GM19397 (cell line): Measurements from ENCODE around the gene ACAD9.
"Not testable (repeated sequence)": the region's sequence is repeated elsewhere in the genome, so short reads cannot be mapped to it uniquely, and the experiment has no call there.

ENCODE experiments used
- ATAC-seq: cut with Tn5 transposase; IDR thresholded peaks from one replicate; pipeline ENCODE4 v1.9.1; 2021; ENCODE audit warnings: mild to moderate bottlenecking, moderate library complexity; ENCODE audit not compliant: unreplicated experiment

ACAD9 gene

DNA sequence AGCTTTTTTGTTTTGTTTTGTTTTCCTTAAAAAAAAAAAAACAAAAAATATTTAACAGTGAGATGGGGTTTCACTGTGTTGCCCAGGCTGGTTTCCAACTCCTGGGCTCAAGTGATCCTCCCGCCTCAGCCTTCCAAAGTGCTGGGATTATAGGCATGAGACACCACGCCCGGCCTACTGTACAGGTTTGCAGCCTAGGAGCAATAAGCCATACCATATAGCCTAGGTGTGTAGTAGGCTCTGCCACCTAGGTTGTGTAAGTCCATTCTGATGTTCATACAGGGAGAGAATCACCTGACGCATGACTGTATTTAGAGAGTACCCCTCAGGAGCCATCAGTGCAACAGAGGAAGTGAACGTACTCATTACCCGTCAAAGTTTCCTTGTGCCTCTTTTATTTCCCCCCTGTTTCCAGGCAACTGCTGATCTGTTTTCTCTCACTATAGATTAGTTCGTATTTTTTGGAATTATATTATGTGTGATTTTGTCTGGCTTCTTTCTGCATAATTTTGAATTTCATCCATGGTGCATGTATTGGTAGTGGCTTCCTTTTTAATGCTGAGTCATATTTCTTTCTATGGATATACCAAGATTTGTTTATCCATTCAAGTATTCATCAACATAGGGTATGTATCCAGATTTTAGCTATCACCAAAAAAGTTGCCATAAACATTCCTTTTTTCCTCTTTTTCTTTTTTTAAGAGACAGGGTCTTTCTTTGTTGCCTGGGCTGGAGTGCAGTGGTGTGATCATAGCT lies 9.9 kb downstream of the ACAD9 start:
- no peak for ATAC-seq

DNA sequence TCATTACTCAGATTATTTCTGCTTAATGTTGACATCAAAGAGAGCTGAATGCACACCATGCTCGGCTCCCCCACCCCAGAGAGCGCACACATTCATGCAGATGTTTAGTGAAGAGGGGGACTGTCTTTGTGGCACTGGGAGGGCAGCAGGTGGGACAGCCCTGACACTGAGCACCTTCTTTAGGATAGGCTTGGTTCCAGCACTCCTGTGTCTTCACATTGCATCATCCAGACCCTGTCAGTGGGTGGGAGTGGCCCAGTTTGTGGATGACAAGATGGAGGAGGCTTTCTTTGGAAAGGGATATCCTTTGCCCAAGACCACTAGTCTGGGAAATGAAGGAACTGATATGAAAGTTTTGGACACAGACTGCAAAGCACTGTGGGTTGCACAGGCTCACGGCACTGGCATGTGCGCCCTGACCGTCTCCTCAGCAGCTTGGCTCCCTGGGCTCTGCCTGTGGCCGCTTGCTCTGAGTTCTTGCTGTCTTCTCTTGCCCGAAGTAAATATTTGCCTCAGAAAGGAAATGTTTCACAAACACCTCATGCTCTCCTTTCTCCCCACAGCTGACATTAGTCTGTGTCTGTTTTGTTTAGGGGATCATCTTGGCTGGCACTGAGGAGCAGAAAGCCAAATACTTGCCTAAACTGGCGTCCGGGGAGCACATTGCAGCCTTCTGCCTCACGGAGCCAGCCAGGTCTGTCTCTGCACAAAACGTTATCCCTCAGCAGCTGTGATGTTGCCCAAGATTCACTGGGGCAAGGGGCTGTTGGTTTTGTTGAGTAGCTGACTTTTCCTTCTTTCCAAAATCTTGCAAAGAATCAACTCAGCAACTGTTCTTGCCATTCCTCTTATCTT lies 16.6 kb downstream of the ACAD9 start:
- no peak for ATAC-seq

DNA sequence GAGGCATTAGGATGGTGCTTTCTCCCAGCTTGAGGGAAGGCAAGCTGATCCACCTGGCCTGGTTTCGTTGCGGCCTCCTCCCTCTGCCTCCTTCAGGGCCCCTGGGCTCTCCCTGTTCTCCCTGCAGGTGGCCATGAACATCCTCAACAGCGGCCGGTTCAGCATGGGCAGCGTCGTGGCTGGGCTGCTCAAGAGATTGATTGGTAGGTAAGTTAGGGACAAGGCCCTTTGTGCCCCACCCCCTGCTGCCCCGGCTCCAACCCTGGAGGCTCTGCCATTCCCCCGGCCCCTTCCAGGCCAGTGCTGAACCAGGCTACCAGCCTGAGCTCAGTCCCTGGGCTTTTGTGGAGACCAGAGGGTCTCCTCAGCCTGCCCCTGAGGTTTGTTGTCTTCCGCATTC lies 23.0 kb downstream of the ACAD9 start:
- no peak for ATAC-seq

DNA sequence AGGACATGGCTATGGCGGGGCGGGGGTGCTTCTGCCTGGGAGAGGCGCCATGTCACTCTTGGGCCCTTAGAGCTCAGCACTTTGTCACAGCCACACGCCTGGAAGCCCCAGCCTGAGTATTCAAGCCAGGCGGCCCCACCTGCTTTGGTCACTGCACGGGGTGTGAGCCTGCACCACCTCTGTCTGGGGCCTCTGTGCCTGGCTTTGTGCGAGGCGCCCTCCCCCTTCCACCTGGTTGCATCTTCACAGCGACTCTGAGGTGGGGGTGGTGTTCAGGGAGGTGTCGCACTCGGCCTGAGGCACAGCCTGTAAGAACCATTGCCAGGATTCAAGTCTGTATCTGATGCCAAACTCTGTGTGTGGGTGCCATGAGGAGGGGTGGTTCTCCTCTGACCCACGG lies 24.1 kb downstream of the ACAD9 start:
- ATAC-seq = no peak

DNA sequence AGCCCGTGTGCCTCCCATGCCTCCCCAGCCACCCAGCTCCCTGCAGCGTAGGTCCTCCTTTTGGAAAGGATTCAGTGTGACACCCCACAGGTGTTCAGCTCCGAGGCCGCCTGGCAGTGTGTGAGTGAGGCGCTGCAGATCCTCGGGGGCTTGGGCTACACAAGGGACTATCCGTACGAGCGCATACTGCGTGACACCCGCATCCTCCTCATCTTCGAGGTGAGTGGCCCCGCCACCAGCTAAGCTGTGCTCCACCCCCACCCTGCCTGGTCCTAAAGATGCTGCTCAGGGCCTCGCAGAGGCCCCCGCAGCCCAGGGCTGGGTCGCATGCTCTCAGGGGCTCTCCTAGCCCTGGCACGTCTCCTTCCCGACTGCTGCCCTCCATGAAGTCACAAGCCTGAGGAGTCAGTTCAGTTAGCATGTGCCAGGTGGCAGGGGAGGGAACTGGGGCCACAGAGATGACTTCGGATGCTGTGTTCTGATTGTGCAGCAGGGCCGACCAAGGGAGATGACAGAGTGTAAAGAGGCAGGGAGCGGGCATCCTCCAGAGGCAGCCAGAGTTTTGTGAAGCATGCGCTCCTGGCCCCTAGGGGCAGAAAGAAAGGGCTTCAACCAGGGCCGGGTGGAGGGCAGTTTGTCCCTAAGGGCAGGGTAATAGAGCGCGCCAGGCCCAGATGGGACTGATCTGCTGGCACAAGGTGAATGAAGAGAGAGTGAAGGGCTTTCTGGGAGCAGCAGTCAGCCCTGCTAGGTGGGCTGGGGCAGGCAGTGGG lies 26.8 kb downstream of the ACAD9 start:
- no peak for ATAC-seq

DNA sequence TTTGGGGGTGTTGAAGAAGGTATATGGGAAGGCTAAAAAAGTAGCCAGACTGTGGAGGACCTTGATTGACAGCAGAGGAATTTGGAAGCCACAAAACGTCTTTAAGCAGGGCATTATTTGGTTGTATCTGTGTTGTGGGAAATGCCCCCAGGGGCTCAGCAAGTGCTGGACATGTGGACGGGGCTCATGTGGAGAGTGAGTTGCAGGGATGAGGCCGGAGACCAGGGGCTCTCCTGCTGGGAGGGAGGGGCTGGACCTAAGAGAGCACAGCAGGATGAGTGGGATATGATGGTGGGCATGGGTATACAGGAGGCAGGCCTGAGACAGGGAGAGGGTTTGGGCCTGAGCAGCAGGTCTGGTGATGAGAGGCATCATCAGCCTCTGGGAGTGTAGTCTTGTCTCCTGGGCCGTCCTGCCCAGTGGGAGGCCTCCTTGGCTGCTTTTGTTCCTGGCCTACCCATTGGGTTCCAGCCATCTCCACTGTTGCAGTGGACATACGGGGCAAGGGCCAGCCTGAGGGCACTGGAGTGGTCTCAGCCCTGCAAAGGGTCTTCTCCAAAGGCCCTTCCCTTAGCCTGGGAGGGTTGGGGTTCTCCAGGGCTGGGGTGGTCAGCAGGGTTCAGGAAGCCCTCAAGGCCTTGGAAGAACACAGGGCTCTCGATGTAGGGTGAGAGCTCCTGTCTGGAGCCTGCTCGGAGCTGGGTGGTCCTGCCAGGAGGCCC lies 27.5 kb downstream of the ACAD9 start:
- ATAC-seq = no peak

DNA sequence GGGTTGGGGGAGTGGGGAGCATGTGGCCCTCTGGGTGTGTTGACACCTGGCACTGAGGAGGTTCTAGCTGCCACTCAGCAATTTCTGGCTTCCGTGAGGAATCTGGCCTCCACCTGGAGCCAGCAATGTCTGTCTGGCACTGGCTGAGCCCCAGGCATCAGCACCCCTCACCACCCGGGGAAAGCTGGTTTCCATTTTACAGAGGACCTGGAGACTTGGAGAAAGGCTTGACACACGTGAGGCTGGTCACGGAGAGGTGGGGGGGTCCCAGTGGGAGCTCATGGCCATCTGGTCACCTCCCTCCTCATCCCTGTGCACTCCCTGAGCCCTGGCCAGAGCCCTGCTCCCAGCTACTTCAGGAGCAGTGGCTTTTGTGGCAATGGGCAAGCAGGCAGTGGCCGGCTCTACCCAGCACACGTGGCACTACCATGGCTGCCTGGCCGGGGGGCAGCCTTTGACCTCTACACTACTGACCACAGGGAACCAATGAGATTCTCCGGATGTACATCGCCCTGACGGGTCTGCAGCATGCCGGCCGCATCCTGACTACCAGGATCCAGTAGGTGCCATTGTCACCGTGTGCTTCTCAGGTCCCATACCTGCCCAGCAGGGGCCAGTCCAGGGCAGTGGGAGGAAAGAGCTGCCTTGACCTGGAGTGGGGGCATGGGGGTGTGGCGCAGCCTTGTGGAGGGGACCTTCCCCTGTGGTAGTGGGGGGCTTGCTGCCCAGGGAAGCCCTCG lies 28.5 kb downstream of the ACAD9 start:
- ATAC-seq = no peak

DNA sequence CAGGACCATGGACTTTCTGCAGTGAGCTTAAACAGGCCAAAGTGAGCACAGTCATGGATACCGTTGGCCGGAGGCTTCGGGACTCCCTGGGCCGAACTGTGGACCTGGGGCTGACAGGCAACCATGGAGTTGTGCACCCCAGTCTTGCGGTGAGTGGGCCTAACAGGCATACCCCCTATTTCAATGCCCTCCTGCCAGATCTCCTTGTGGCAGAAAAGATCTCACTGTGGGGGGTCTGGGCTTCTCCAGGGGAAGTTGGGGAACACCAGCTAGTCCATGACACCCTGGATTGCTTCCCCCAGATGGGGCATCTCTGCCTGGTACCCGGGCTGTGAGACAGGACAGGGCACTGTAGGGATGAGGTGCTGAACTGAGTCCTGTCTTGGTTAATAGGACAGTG lies 29.5 kb downstream of the ACAD9 start:
- no peak for ATAC-seq

DNA sequence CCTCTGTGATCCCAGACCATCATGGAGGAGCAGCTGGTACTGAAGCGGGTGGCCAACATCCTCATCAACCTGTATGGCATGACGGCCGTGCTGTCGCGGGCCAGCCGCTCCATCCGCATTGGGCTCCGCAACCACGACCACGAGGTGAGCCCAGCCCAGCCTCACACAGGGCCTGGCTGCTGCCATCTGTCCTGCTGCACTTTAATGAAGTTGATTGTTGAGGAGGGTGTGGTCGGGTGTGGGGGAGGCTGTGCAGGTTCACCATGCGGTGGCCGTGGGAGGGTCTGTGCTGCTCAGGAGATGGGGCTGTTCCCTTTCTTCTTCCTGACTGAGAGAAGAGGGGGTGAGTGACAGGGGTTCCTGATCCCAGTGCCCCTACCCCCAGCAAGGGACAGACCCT lies 30.6 kb downstream of the ACAD9 start:
- ATAC-seq = no peak

DNA sequence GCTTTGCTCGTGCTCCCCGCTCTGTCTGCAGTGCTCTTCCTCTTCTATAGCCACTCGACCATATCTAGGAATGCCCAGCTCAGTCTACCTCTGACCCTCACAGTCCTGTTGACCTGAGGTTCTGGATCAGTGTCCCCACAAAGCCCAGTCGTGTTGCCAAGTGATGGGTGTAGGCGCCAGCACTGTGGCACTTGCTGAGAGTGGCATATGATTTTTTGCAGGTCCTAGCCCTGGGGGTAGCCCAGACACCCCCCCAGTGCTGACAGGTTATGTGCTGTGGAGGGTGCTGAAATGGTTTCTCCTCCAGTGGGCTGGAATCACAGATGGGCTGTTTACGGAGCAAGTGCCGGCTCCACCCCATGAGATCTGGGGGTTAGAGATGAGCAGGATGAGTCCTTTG lies 32.5 kb downstream of the ACAD9 start:
- no peak for ATAC-seq

DNA sequence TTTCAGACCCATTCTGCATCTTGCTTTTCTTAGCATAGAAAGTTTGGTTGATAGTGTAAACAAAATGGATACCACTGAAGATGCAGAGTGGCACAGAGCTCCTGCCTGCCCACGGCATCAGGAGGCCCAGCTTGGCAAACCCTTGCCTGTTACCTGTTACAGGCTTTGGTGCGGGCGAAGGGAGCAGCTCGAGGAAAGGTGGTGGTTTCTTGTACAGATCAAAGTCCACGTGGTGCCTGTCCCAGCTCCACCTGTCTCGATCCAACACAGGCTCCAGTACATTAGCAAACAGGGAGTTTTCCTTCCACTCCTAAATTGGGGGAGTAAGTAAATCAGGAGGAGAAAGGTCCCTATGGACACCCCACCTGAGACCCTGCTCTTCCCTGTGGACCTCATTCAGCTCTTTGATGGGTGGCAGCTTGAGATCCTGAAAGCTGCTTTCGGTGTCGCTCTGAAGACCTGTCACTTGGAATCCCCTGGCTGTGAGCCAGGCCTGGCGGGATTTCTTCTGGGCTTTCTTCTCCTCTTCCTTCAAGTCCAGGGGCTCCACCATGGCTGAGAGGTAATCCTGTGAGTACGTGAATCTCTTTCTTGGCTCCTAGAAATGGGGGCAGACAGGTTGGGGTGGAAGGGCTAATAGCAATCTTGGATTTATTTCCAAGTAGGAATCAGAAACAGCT lies 35.7 kb downstream of the ACAD9 start:
- no peak for ATAC-seq

DNA sequence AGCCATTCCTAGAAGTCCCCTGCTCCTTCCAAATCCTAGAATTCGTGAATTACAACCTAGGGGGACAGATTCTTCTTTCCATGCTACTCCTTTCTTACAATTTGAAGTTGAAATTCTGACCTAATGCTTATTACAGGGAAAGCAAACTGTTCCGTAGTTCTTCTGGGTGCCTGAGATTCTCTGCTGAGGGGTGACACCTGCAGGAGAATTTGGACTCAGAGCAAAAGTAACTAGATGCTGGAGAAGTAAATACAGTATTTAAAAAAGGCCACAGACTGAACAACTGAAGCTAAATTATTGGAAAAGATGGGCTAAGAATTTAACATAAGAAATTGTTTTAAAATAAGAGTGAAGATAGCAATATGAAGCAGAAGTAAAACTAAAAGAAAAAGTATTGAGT lies 37.9 kb downstream of the ACAD9 start:
- no peak for ATAC-seq

DNA sequence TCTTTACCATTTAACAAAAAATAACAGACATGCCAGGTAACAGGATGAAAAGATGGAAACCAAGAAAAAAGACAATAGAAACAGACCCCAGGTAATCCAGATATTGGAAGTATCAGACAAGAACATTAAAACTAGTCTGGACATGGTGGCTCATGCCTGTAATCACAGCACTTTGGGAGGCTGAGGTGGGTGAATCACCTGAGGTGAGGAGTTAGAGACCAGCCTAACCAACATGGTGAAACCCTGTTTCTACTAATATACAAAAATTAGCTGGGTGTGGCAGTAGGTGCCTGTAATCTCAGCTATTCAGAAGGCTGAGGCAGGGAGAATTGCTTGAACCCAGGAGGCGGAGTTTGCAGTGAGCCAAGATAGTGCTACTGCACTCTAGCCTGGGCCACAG lies 40.6 kb downstream of the ACAD9 start:
- no peak for ATAC-seq

DNA sequence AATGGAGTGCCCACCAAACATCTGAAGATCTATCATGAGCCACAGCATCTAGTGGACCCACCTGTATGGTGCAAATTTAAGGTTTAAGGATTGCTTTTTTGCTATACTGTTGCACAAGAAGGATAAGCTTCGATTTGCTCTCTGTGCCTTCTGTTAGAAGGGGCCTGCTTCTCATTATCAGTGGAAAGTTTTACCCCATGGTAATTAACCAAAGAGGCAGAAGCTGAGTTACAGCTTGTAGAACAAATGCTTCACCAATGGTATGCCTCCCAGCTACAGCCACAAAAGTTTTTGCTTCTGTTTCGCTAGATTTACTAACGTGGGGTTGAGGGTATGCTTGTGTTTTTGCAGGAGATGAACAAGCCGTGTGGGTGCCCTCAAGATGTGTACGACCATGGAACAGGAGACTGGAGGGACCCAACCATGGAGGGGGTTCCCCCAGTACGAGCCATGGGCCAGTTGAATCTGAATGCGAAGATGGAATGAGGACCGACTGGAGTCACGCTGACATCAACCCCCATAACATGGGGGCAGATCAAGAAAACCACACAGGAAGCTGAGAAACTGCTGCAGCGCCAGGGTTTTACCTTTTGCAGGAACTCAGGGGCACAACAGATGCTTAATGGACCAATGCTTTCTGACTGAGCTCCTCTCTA lies 43.5 kb downstream of the ACAD9 start:
- no peak for ATAC-seq

DNA sequence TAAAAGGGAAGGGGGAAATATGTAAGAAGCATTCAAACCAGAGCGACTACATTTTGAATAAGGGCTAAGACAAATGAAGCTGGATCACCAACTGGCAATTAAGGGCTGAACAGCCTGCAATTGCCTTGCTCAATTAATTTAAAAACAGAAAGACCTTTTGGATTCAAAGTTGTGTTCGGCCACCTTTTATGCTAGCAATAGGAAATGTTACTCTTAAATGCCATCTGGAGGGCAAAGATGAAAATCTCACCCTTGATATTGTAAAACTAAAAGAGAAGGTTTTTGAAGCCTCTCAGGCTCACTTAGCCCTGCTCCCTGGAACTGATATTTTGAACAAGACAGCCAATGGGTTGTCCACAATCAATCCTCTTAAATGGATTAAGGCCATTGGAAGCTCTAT lies 44.2 kb downstream of the ACAD9 start:
- no peak for ATAC-seq

DNA sequence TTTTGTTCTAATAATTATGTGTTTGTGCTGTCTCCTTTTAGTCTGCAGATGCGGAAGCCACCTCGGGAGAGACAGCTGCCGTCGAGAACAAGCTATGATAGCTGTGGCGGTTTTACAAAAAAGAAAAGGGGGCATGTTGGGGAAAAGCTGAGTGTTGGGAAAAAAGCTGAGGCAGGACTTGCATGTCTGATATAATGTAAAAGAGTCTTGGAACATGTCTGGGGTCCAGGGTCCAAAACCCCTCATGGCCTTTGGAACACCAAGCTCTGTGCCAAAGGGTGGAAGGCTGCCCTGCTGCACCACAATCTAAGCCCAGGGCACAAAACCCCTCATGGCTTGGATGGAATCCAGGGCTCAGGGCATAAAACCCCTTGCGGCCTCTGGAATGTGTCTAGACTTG lies 44.6 kb downstream of the ACAD9 start:
- not testable (repeated sequence) for ATAC-seq

DNA sequence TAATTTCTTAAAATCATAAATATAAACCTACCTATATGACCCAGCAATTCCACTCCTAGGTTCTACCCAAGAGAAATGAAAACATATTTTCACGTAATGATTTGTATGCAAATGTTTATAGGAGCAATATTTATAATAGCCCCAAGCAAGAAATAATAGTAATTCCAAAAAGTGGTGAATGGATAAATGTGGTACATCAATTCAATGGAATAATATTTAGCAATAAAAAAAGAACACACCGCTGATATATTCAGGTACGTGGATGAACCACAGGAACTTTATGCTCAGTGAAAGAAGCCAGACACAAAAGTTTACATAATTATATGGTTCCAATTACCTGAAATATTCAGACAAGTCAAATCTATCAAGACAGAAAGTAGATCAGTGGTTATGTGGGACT lies 49.9 kb downstream of the ACAD9 start:
- ATAC-seq = no peak

DNA sequence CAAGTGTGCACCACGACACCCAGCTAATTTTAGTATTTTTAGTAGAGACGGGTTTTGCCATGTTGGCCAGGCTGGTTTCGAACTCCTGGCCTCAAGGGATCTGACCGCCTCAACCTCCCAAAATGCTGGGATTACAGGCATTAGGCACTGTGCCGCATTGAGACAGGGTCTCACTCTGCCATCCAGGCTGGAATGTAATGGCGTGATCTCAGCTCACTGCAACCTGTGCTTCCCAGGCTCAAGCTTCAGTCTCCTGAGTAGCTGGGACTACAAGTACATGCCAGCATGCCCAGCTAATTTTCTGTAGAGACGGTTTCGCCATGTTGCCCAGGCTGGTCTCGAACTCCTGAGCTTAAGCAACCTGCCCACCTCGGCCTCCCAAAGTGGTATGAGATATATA lies 51.6 kb downstream of the ACAD9 start:
- no peak for ATAC-seq

DNA sequence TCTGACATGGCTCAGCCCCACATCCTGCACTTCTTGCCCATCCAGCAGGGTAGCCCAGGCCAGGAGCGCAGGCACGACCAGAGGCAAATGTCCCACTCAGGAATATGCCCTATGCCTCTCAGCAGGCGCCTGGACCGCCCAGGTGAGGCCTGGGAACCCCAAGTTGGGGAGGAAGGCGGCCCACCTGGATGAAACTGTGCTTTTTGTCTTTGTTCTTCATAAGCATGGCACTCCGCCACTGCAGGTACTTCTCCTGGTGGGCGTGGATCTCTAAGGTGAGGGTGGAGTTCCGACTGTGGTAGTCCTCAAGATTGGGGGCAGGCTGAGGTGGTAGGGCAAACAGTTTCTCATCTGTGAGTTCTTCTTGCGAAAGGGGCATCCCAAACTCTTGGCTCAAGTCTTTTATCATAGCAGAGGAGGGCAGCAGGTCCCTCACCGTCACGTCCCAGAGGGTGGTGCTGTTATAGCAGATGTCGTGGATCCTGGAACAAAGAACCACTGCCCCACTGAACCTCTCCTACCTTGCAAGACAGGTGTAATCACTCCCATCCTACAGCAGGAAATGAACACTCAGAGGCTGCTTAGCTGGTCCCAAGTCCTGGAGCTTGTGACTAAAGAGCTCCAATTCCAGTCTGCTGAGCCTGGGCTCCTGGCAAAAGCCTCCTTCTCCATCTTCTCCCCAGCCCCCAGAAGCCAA lies 53.2 kb downstream of the ACAD9 start:
- no peak for ATAC-seq
